Smooth muscle cell (in vitro differentiated cells): Measurements from ENCODE around the gene STAC3. TPM values are rescaled to one million over a fixed set of nuclear protein-coding genes. Genes with fewer than 3 reads are reported as not detected.

ENCODE experiments used
- DNase-seq: peaks from one replicate; lab custom pipeline; 2025; ENCODE audit not compliant: unreplicated experiment; lab: John Stamatoyannopoulos, UW
- H2AFZ ChIP-seq: fragments of 200-600 bp; sonication (generic); 2 replicates; pipeline ENCODE4 v1.6.0; 2016; ENCODE audit warnings: antibody characterized with exemption, low read depth, mild to moderate bottlenecking
- H3F3A ChIP-seq: fragments of 200-600 bp; sonication (generic); 2 replicates; pipeline ENCODE4 v1.6.0; 2017; ENCODE audit warnings: antibody characterized with exemption, low read depth
- H3K27ac ChIP-seq: fragments of 200-600 bp; sonication (generic); 2 replicates; pipeline ENCODE4 v1.5.1; 2016; ENCODE audit warnings: low read depth, mild to moderate bottlenecking
- H3K27me3 ChIP-seq: fragments of 200-600 bp; sonication (generic); 2 replicates; pipeline ENCODE4 v1.6.1; 2016; ENCODE audit warnings: low read depth, mild to moderate bottlenecking
- H3K36me3 ChIP-seq: fragments of 200-600 bp; sonication (generic); 2 replicates; pipeline ENCODE4 v1.5.1; 2016; ENCODE audit warnings: low read depth
- H3K4me1 ChIP-seq: fragments of 200-600 bp; sonication (generic); 2 replicates; pipeline ENCODE4 v1.5.1; 2016; ENCODE audit warnings: low read depth
- H3K4me2 ChIP-seq: fragments of 200-600 bp; sonication (generic); 2 replicates; pipeline ENCODE4 v1.6.0; 2016; ENCODE audit warnings: mild to moderate bottlenecking
- H3K4me3 ChIP-seq: fragments of 200-600 bp; sonication (generic); 2 replicates; pipeline ENCODE4 v1.5.1; 2016; ENCODE audit warnings: mild to moderate bottlenecking
- H3K79me2 ChIP-seq: fragments of 200-600 bp; sonication (generic); 2 replicates; pipeline ENCODE4 v1.6.0; 2016; ENCODE audit warnings: low read depth, mild to moderate bottlenecking
- H3K9ac ChIP-seq: fragments of 200-600 bp; sonication (generic); 2 replicates; pipeline ENCODE4 v1.6.0; 2016; ENCODE audit warnings: low read depth
- H3K9me3 ChIP-seq: fragments of 200-600 bp; sonication (generic); replicated peaks from 2 replicates; pipeline ENCODE4 v1.5.1; 2016; ENCODE audit warnings: low read depth
- H4K20me1 ChIP-seq: fragments of 200-600 bp; sonication (generic); 2 replicates; pipeline ENCODE4 v1.6.0; 2016; ENCODE audit warnings: low read depth
- WGBS: methylation state at CpG from one replicate; pipeline ENCODE4 v1.1.7; 2016; ENCODE audit warnings: low lambda C conversion rate; 5-methylcytosine and 5-hydroxymethylcytosine counted together
- polyA plus RNA-seq: library from polyadenylated mRNA; unstranded; fragments of >200 nt; fragmentation: Nextera tagmentation; extraction: Ambion mirVana; gene quantifications from 2 replicates; pipeline ENCODE4 v1.2.1, GENCODE V29; 2016
- total RNA-seq: library from RNA; depleted of rRNA; stranded (reverse); fragments of >200 nt; gene quantifications from 2 replicates; pipeline ENCODE4 v1.2.3, GENCODE V29; 2014
- TF ChIP-seq, protein P1 (sequence below): fragments of 200-600 bp; sonication (generic); IDR thresholded peaks from 2 replicates; pipeline ENCODE4 v1.5.1; 2017; ENCODE audit warnings: borderline replicate concordance, mild to moderate bottlenecking, antibody characterized with exemption; ENCODE audit not compliant: insufficient read depth, poor library complexity, severe bottlenecking

The STAC3 gene
- total and polyA plus RNA-seq, 2 experiments from 2014 or later: 1.4 TPM; not detected in 1

DNA sequence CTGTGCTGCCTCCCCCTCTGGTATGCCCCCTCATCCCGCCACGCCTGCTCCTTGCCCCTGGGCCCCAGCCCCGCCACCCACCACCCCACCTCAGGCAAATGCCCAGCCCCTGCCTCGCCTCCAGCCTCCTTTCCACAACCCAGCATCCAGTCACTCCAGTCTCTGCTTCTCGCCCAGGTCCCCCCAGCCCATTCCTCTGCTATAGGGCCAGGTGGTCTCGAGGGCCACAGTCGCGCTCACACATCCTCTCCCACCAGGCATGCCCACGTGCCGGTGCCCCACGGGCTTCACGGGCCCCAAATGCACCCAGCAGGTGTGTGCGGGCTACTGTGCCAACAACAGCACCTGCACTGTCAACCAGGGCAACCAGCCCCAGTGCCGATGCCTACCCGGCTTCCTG, 40.5 kb downstream of the STAC3 start:
- DNase-seq: no peak
- no peak overlapping the region for H3K4me2 ChIP-seq
- no peak overlapping the region for H3K9ac ChIP-seq
- no peaks in the 10 kb centered on the region for H3K36me3 ChIP-seq
- no peak overlapping the region for H2AFZ ChIP-seq
- no peaks in the 10 kb centered on the region for H3K4me1 ChIP-seq
- WGBS: 93% methylated on average over 11 of the region's 15 CpGs
- no peaks in the 10 kb centered on the region for H3K9me3 ChIP-seq
- H3K4me3 ChIP-seq: no peak overlapping the region
- peaks cover 22% of the 10 kb centered on the region for H3F3A ChIP-seq
- peaks cover 74% of the 10 kb centered on the region for H4K20me1 ChIP-seq
- no peaks in the 10 kb centered on the region for H3K79me2 ChIP-seq
- TF ChIP-seq, protein P1, sequence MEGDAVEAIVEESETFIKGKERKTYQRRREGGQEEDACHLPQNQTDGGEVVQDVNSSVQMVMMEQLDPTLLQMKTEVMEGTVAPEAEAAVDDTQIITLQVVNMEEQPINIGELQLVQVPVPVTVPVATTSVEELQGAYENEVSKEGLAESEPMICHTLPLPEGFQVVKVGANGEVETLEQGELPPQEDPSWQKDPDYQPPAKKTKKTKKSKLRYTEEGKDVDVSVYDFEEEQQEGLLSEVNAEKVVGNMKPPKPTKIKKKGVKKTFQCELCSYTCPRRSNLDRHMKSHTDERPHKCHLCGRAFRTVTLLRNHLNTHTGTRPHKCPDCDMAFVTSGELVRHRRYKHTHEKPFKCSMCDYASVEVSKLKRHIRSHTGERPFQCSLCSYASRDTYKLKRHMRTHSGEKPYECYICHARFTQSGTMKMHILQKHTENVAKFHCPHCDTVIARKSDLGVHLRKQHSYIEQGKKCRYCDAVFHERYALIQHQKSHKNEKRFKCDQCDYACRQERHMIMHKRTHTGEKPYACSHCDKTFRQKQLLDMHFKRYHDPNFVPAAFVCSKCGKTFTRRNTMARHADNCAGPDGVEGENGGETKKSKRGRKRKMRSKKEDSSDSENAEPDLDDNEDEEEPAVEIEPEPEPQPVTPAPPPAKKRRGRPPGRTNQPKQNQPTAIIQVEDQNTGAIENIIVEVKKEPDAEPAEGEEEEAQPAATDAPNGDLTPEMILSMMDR: no peak
- no peak overlapping the region for H3K27ac ChIP-seq
- H3K27me3 ChIP-seq: peaks cover 10% of the 10 kb centered on the region

DNA sequence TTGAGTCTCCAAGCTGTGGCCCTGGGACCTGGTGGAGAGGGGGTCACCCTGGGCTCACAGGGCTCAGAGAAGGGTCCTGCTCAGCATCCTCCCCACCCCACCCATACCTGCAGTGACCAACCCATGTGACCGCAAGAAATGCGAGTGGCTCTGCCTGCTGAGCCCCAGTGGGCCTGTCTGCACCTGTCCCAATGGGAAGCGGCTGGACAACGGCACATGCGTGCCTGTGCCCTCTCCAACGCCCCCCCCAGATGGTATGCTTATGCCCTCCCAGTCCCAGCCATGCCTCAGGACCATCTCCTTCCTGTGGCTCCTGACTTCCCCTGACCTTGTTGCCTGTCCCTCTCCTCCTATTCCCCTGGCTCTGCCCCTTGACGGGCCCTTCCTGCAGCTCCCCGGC, 41.1 kb downstream of the STAC3 start:
- H3K4me3 ChIP-seq: no peak overlapping the region
- no peaks in the 10 kb centered on the region for H3K4me1 ChIP-seq
- H4K20me1 ChIP-seq: peaks cover 69% of the 10 kb centered on the region
- no peak for DNase-seq
- no peaks in the 10 kb centered on the region for H3K79me2 ChIP-seq
- TF ChIP-seq, protein P1: no peak
- no peaks in the 10 kb centered on the region for H3K9me3 ChIP-seq
- H3K27ac ChIP-seq: no peak overlapping the region
- no peak overlapping the region for H3K4me2 ChIP-seq
- no peak overlapping the region for H3K9ac ChIP-seq
- 99% methylated on average over 8 of the region's 8 CpGs for WGBS
- peaks cover 4% of the 10 kb centered on the region for H3K27me3 ChIP-seq
- H2AFZ ChIP-seq: no peak overlapping the region
- H3K36me3 ChIP-seq: no peaks in the 10 kb centered on the region
- peaks cover 20% of the 10 kb centered on the region for H3F3A ChIP-seq

DNA sequence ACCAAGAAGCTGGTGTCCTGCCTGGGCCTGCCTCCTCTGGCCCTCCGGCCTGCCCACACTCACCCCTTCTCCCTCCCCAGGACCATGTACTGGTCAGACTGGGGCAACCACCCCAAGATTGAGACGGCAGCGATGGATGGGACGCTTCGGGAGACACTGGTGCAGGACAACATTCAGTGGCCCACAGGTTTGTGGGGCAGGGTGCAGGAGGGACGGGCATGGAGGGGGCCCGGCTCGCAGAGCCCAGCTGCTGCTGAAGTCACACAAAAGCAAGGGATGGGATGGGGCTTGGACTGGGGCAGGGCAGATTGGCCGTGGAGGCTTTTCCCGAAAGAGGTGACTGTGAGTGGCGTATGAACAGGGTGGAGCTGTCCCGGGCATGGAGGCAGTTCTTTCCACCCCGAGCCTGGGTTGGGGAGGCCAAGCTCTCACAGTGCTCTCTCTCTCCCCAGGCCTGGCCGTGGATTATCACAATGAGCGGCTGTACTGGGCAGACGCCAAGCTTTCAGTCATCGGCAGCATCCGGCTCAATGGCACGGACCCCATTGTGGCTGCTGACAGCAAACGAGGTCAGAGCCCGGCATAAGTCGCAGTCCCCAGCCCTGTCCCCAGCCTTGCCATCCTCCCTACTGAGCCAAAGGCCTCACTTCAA, 42.2 kb downstream of the STAC3 start:
- TF ChIP-seq, protein P1: no peak
- 94% methylated on average over 22 of the region's 22 CpGs for WGBS
- Histone ChIP-seq H3K4me1 (no peaks in the 10 kb centered on the region), H3K4me2 (no peak overlapping the region), H3K36me3 (no peaks in the 10 kb centered on the region), H3K79me2 (no peaks in the 10 kb centered on the region), H3K4me3 (no peak overlapping the region), H4K20me1 (peaks cover 58% of the 10 kb centered on the region), H3K27me3 (no peaks in the 10 kb centered on the region), H3F3A (peaks cover 11% of the 10 kb centered on the region), H3K27ac (no peak overlapping the region), H2AFZ (no peak overlapping the region), H3K9ac (no peak overlapping the region), H3K9me3 (no peaks in the 10 kb centered on the region)
- DNase-seq: no peak
